ENCODE data around the gene ISM1.

The ISM1 gene

GRCh38 chr20:13207016-13207415, 14.1 kb upstream of the ISM1 start:
- Histone ChIP-seq H3K36me3 (ENCODE audit: insufficient read depth) (no peaks in the 10 kb centered on the region), H2AFZ (ENCODE audit: low read depth) (no peak overlapping the region), H3K9ac (no peak overlapping the region), H3K4me3 (IDR thresholded peaks at IDR 0.05; ENCODE audit: insufficient read depth, low read depth, low read length) (no peak overlapping the region), H3K79me2 (ENCODE audit: insufficient read depth, low read depth) (no peaks in the 10 kb centered on the region), H3K27me3 (ENCODE audit: insufficient read depth, low read depth) (no peaks in the 10 kb centered on the region), H3K4me1 (ENCODE audit: low read depth, poor library complexity, severe bottlenecking) (no peaks in the 10 kb centered on the region), H4K20me1 (ENCODE audit: insufficient read depth) (no peaks in the 10 kb centered on the region), H3K27ac (no peak overlapping the region), H3K4me2 (no peak overlapping the region)
- no peak for TF ChIP-seq CTCF (conservative IDR thresholded peaks at IDR 0.05; ENCODE audit: low read depth, low read length)

GRCh38 chr20:13211956-13212618, 9.0 kb upstream of the ISM1 start:
- H3K4me2 ChIP-seq = no peak overlapping the region
- no peak overlapping the region for H2AFZ ChIP-seq (ENCODE audit: low read depth)
- no peaks in the 10 kb centered on the region for H3K4me1 ChIP-seq (ENCODE audit: low read depth, poor library complexity, severe bottlenecking)
- no peaks in the 10 kb centered on the region for H4K20me1 ChIP-seq (ENCODE audit: insufficient read depth)
- no peak overlapping the region for H3K27ac ChIP-seq
- no peaks in the 10 kb centered on the region for H3K36me3 ChIP-seq (ENCODE audit: insufficient read depth)
- no peak for TF ChIP-seq CTCF (conservative IDR thresholded peaks at IDR 0.05; ENCODE audit: low read depth, low read length)
- no peak overlapping the region for H3K4me3 ChIP-seq (IDR thresholded peaks at IDR 0.05; ENCODE audit: insufficient read depth, low read depth, low read length)
- H3K79me2 ChIP-seq (ENCODE audit: insufficient read depth, low read depth) = no peaks in the 10 kb centered on the region
- no peak overlapping the region for H3K9ac ChIP-seq
- H3K27me3 ChIP-seq (ENCODE audit: insufficient read depth, low read depth) = no peaks in the 10 kb centered on the region

- H3K4me3 ChIP-seq (IDR thresholded peaks at IDR 0.05; ENCODE audit: insufficient read depth, low read depth, low read length) = no peak overlapping the region
- no peaks in the 10 kb centered on the region for H3K4me1 ChIP-seq (ENCODE audit: low read depth, poor library complexity, severe bottlenecking)
- H3K9ac ChIP-seq = no peak overlapping the region
- no peak overlapping the region for H2AFZ ChIP-seq (ENCODE audit: low read depth)
- no peak overlapping the region for H3K27ac ChIP-seq
- no peaks in the 10 kb centered on the region for H3K36me3 ChIP-seq (ENCODE audit: insufficient read depth)
- H3K4me2 ChIP-seq = no peak overlapping the region
- H3K27me3 ChIP-seq (ENCODE audit: insufficient read depth, low read depth) = no peaks in the 10 kb centered on the region
- H3K79me2 ChIP-seq (ENCODE audit: insufficient read depth, low read depth) = no peaks in the 10 kb centered on the region
- TF ChIP-seq CTCF (conservative IDR thresholded peaks at IDR 0.05; ENCODE audit: low read depth, low read length) = no peak
- H4K20me1 ChIP-seq (ENCODE audit: insufficient read depth) = no peaks in the 10 kb centered on the region
Measured at GRCh38 chr20:13212750-13213149, 8.3 kb upstream of the ISM1 start.

GRCh38 chr20:13213335-13213734, 7.7 kb upstream of the ISM1 start:
- H2AFZ ChIP-seq (ENCODE audit: low read depth) = no peak overlapping the region
- H3K4me2 ChIP-seq = no peak overlapping the region
- H4K20me1 ChIP-seq (ENCODE audit: insufficient read depth) = no peaks in the 10 kb centered on the region
- no peaks in the 10 kb centered on the region for H3K36me3 ChIP-seq (ENCODE audit: insufficient read depth)
- H3K9ac ChIP-seq = no peak overlapping the region
- H3K27ac ChIP-seq = no peak overlapping the region
- H3K27me3 ChIP-seq (ENCODE audit: insufficient read depth, low read depth) = no peaks in the 10 kb centered on the region
- H3K4me3 ChIP-seq (IDR thresholded peaks at IDR 0.05; ENCODE audit: insufficient read depth, low read depth, low read length) = no peak overlapping the region
- no peak for TF ChIP-seq CTCF (conservative IDR thresholded peaks at IDR 0.05; ENCODE audit: low read depth, low read length)
- H3K4me1 ChIP-seq (ENCODE audit: low read depth, poor library complexity, severe bottlenecking) = no peaks in the 10 kb centered on the region
- no peaks in the 10 kb centered on the region for H3K79me2 ChIP-seq (ENCODE audit: insufficient read depth, low read depth)
